Measurements from ENCODE around the gene SMAD6.

SMAD6 gene

GRCh38 chr15:66765478-66766281 is 63.6 kb downstream of the SMAD6 start:
- no peaks in the 10 kb centered on the region for H3K79me2 ChIP-seq (ENCODE audit: control insufficient read depth, low read length)
- no peaks in the 10 kb centered on the region for H3K36me3 ChIP-seq (ENCODE audit: control insufficient read depth, low read length)
- peaks cover 9% of the 10 kb centered on the region for H3K4me1 ChIP-seq (ENCODE audit: control insufficient read depth, low read length)
- H3F3A ChIP-seq (ENCODE audit: control insufficient read depth, insufficient read depth) = no peaks in the 10 kb centered on the region
- no peak overlapping the region for H3K4me3 ChIP-seq (ENCODE audit: low read length)
- no peaks in the 10 kb centered on the region for H3K9me3 ChIP-seq (ENCODE audit: control insufficient read depth, insufficient read depth, low read length)
- no peak overlapping the region for H3K27ac ChIP-seq (ENCODE audit: low read depth, low read length)
- H3K4me2 ChIP-seq (ENCODE audit: low read length) = peak overlapping the region; percentile 38
- no peaks in the 10 kb centered on the region for H4K20me1 ChIP-seq (ENCODE audit: control insufficient read depth, insufficient read depth, low read depth, low read length)
- no peak for TF ChIP-seq EZH2phosphoT487 (IDR thresholded peaks at IDR 0.05; ENCODE audit: borderline replicate concordance, low read length)
- TF ChIP-seq, protein P1, sequence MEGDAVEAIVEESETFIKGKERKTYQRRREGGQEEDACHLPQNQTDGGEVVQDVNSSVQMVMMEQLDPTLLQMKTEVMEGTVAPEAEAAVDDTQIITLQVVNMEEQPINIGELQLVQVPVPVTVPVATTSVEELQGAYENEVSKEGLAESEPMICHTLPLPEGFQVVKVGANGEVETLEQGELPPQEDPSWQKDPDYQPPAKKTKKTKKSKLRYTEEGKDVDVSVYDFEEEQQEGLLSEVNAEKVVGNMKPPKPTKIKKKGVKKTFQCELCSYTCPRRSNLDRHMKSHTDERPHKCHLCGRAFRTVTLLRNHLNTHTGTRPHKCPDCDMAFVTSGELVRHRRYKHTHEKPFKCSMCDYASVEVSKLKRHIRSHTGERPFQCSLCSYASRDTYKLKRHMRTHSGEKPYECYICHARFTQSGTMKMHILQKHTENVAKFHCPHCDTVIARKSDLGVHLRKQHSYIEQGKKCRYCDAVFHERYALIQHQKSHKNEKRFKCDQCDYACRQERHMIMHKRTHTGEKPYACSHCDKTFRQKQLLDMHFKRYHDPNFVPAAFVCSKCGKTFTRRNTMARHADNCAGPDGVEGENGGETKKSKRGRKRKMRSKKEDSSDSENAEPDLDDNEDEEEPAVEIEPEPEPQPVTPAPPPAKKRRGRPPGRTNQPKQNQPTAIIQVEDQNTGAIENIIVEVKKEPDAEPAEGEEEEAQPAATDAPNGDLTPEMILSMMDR (IDR thresholded peaks at IDR 0.05; ENCODE audit: low read depth, low read length, poor library complexity, severe bottlenecking) = no peak
- H3K9me2 ChIP-seq (replicated peaks; ENCODE audit: control insufficient read depth, low read length) = no peaks in the 10 kb centered on the region
- H3K27me3 ChIP-seq (ENCODE audit: control insufficient read depth, low read length) = peaks cover 66% of the 10 kb centered on the region

DNA sequence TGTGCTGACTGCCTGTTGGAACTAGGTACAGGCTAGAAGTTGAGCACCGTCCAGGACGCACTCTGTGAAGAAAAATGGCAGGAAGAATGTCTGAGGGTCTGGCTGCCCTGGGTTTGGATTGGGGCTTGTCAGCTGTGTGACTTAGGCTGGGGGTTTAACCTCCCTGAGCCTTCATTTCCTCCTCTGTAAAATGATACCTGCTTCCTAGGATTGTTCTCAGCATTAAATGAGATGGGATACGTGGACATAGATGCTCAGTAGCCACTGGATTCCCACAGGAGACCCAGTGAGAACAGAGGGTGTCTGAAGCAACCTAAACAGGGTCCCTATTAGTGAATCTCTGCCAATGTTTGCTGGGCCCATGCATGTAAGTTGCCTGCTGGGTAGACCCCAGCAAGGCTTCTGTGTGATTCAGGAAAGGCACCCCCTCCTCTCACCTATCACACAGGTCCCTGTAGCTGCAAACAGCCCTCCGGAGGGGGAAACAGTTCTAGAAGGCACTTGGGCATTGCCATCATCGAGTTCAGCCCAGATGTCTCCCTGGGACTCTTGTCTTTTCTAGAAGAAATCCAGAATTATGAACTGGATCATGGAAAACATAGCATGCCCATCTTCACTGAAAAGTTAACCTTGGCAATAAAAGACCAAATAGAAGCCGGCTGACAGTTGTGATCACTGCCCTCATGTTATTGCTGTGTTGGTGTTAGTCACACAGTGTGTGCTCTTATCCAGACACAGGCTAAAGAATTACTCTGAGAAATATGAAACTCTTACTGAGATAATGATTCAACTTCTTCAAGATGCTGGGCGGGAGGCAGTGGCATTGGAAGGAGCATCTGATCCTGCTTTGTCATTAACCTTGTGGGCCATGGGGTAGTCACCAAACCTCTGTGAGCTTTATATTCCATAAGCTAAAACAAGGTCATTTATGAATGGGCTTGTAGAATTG is 64.5 kb downstream of the SMAD6 start:
- peaks cover 63% of the 10 kb centered on the region for H3K27me3 ChIP-seq (ENCODE audit: control insufficient read depth, low read length)

GRCh38 chr15:66767240-66767659 is 65.2 kb downstream of the SMAD6 start:
- no peaks in the 10 kb centered on the region for H4K20me1 ChIP-seq (ENCODE audit: control insufficient read depth, insufficient read depth, low read depth, low read length)
- no peak overlapping the region for H3K4me3 ChIP-seq (ENCODE audit: low read length)
- no peaks in the 10 kb centered on the region for H3K9me2 ChIP-seq (replicated peaks; ENCODE audit: control insufficient read depth, low read length)
- H3K79me2 ChIP-seq (ENCODE audit: control insufficient read depth, low read length) = no peaks in the 10 kb centered on the region
- no peaks in the 10 kb centered on the region for H3K9me3 ChIP-seq (ENCODE audit: control insufficient read depth, insufficient read depth, low read length)
- no peak overlapping the region for H3K27ac ChIP-seq (ENCODE audit: low read depth, low read length)
- no peak overlapping the region for H3K4me2 ChIP-seq (ENCODE audit: low read length)
- H3K27me3 ChIP-seq (ENCODE audit: control insufficient read depth, low read length) = peaks cover 60% of the 10 kb centered on the region
- peaks cover 9% of the 10 kb centered on the region for H3K4me1 ChIP-seq (ENCODE audit: control insufficient read depth, low read length)
- H3K36me3 ChIP-seq (ENCODE audit: control insufficient read depth, low read length) = no peaks in the 10 kb centered on the region
- TF ChIP-seq, protein P1 (IDR thresholded peaks at IDR 0.05; ENCODE audit: low read depth, low read length, poor library complexity, severe bottlenecking) = no peak
- TF ChIP-seq EZH2phosphoT487 (IDR thresholded peaks at IDR 0.05; ENCODE audit: borderline replicate concordance, low read length) = no peak
- no peaks in the 10 kb centered on the region for H3F3A ChIP-seq (ENCODE audit: control insufficient read depth, insufficient read depth)

More for the DNA sequence above, 64.5 kb downstream of the SMAD6 start:
- Histone ChIP-seq H3K4me2 (ENCODE audit: low read length) (peak overlapping the region; percentile 38), H3K4me3 (ENCODE audit: low read length) (no peak overlapping the region), H3K4me1 (ENCODE audit: control insufficient read depth, low read length) (peaks cover 9% of the 10 kb centered on the region), H3F3A (ENCODE audit: control insufficient read depth, insufficient read depth) (no peaks in the 10 kb centered on the region), H3K79me2 (ENCODE audit: control insufficient read depth, low read length) (no peaks in the 10 kb centered on the region), H4K20me1 (ENCODE audit: control insufficient read depth, insufficient read depth, low read depth, low read length) (no peaks in the 10 kb centered on the region), H3K9me2 (replicated peaks; ENCODE audit: control insufficient read depth, low read length) (no peaks in the 10 kb centered on the region), H3K9me3 (ENCODE audit: control insufficient read depth, insufficient read depth, low read length) (no peaks in the 10 kb centered on the region), H3K36me3 (ENCODE audit: control insufficient read depth, low read length) (no peaks in the 10 kb centered on the region), H3K27ac (ENCODE audit: low read depth, low read length) (no peak overlapping the region)
- TF ChIP-seq EZH2phosphoT487 (IDR thresholded peaks at IDR 0.05; ENCODE audit: borderline replicate concordance, low read length) = no peak
- TF ChIP-seq, protein P1 (IDR thresholded peaks at IDR 0.05; ENCODE audit: low read depth, low read length, poor library complexity, severe bottlenecking) = no peak

Data from DOHH2 (cell line).